ENCODE measurements around the gene ANXA7. TPM values are rescaled to one million over a fixed set of nuclear protein-coding genes. Genes with fewer than 3 reads are reported as not detected.

ANXA7 gene
- 100 to 1,000 TPM in 1 of 5 donors, 10 to 100 TPM in 4; 16.2 to 103 (median 60.6) TPM for total RNA-seq
- 10 to 100 TPM; 38.7 to 67.4 (median 55.7) TPM for polyA plus RNA-seq
- long read RNA-seq, donor 1, transcript ANXA7-202 (13 exons, 2,452 nt), result major isoform, 7 of 21 reads
- long read RNA-seq, donor 1, partial matches to known transcripts, result 14 of 21 reads
- long read RNA-seq, donor 1, other reads (novel, unspliced or antisense), result 0 of 21 reads
- long read RNA-seq, donor 2, transcript ANXA7-202 (13 exons, 2,452 nt), result major isoform, 7 of 14 reads
- long read RNA-seq, donor 2, partial matches to known transcripts, result 7 of 14 reads
- long read RNA-seq, donor 2, other reads (novel, unspliced or antisense), result 0 of 14 reads
- long read RNA-seq, donor 3, transcript ANXA7-202 (13 exons, 2,452 nt), result major isoform, 8 of 18 reads
- long read RNA-seq, donor 3, partial matches to known transcripts, result 10 of 18 reads
- long read RNA-seq, donor 3, other reads (novel, unspliced or antisense), result 0 of 18 reads
- long read RNA-seq, donor 4, partial matches to known transcripts, result 0 of 3 reads
- long read RNA-seq, donor 4, other reads (novel, unspliced or antisense), result 0 of 3 reads
- long read RNA-seq, donor 5, transcript ANXA7-202 (13 exons, 2,452 nt), result major isoform, 8 of 16 reads
- long read RNA-seq, donor 5, partial matches to known transcripts, result 8 of 16 reads
- long read RNA-seq, donor 5, other reads (novel, unspliced or antisense), result 0 of 16 reads
- long read RNA-seq, donor 6, transcript ANXA7-202 (13 exons, 2,452 nt), result major isoform, 27 of 59 reads
- long read RNA-seq, donor 6, partial matches to known transcripts, result 32 of 59 reads
- long read RNA-seq, donor 6, other reads (novel, unspliced or antisense), result 0 of 59 reads
- long read RNA-seq, donor 7, transcript ANXA7-202 (13 exons, 2,452 nt), result major isoform, 14 of 40 reads
- long read RNA-seq, donor 7, partial matches to known transcripts, result 25 of 40 reads
- long read RNA-seq, donor 7, other reads (novel, unspliced or antisense), result 0 of 40 reads
- long read RNA-seq, donor 8, transcript ANXA7-202 (13 exons, 2,452 nt), result major isoform, 8 of 43 reads
- long read RNA-seq, donor 8, partial matches to known transcripts, result 35 of 43 reads
- long read RNA-seq, donor 8, other reads (novel, unspliced or antisense), result 0 of 43 reads
- long read RNA-seq, donor 9, transcript ANXA7-202 (13 exons, 2,452 nt), result major isoform, 7 of 13 reads
- long read RNA-seq, donor 9, partial matches to known transcripts, result 6 of 13 reads
- long read RNA-seq, donor 9, other reads (novel, unspliced or antisense), result 0 of 13 reads
- long read RNA-seq, donor 10, partial matches to known transcripts, result 6 of 8 reads
- long read RNA-seq, donor 10, other reads (novel, unspliced or antisense), result 0 of 8 reads

DNA sequence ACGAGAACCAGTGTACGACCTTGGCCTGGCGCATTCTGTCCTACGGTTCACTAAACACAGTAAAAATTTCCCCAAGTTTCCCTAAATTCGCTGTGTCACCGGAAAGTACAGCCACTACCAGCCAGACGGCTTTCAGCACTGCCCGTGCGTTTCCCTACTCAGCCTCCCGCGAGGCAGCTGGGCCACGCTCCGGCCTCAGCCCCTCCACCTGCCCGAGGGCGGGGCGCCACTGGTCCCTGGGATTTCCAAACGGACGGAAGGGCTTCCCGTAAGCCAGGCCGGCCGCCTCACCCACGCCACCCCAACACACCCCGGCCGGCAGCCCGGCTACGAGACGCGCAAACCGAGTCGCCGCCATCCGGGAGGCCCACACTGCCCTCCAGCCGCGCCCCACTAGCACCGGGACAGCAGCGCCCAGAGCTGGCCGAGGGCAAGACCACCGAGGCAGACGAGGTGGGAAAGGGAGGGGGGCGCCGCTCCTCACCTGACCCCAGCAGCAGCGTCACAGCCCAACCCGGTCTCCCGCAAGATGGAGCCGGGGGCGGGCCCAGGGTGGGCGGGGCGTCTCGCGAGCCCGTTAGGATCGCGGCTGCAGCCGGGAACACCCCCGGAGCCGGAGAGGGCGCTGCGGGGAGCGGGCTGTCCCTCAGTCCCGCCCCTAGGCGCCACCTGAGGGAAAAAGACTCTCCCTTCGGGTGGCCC lies at the start of gene ANXA7:
Gene ANXA7, minus strand, starts transcription at position 531 of the 702 bp plus-strand sequence. CDS start 13,202 bp downstream, outside the sequence.
- intact Hi-C loops (cut with DNase I; ENCODE audit: low total_unique reads), result no loop called here
- 0 to 1% (median 0%) methylated on average over 31 to 62 of the region's 62 CpGs for WGBS, 5 donors
- Histone ChIP-seq H3K4me3 (peak within 1 kb of the TSS; percentile 67 to 94 (median 84)), H3K27ac (peak within 1 kb of the TSS; percentile 95 to 98 (median 98)), H3K27me3 (no peaks in the 10 kb centered on the region), H3K9me3 (no peaks in the 10 kb centered on the region), H3K4me1 (peaks cover 23 to 47% (median 34%) of the 10 kb centered on the region in 4 donors), H3K36me3 (no peaks in the 10 kb centered on the region)
- TF ChIP-seq POLR2A (IDR thresholded peaks at IDR 0.05) (peak in 2 of 4 donors; percentile 41 to 51), EP300 (IDR thresholded peaks at IDR 0.05) (peak; percentile 44), POLR2AphosphoS5 (IDR thresholded peaks at IDR 0.05) (peak; percentile 45 to 91 (median 89))
- TF ChIP-seq, protein P1, sequence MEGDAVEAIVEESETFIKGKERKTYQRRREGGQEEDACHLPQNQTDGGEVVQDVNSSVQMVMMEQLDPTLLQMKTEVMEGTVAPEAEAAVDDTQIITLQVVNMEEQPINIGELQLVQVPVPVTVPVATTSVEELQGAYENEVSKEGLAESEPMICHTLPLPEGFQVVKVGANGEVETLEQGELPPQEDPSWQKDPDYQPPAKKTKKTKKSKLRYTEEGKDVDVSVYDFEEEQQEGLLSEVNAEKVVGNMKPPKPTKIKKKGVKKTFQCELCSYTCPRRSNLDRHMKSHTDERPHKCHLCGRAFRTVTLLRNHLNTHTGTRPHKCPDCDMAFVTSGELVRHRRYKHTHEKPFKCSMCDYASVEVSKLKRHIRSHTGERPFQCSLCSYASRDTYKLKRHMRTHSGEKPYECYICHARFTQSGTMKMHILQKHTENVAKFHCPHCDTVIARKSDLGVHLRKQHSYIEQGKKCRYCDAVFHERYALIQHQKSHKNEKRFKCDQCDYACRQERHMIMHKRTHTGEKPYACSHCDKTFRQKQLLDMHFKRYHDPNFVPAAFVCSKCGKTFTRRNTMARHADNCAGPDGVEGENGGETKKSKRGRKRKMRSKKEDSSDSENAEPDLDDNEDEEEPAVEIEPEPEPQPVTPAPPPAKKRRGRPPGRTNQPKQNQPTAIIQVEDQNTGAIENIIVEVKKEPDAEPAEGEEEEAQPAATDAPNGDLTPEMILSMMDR (IDR thresholded peaks at IDR 0.05), result peak in 3 of 7 experiments; percentile 17 to 44 (median 25)
- peak; percentile 97 to 98 for DNase-seq

DNA sequence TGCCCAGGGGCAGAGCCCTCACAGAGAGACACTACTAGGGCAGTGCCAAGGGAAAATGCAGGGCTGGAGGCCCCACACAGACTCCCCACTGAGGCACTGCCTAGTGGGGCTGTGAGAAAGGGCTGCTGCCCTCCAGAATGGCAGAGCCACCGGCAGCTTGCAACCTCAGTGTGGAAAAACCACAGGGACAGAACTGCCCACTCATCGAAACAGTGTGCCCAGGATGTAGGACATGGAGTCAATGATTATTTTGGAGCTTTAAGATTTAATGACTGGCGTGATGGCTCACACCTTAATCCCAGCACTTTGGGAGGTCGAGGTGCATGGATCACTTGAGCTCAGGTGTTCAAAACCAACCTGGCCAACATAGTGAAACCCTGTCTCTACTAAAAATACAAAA lies 47.0 kb upstream of the ANXA7 start:
- Histone ChIP-seq H3K27me3 (no peaks in the 10 kb centered on the region), H3K36me3 (peaks cover 9 to 77% (median 70%) of the 10 kb centered on the region in 4 donors), H3K9me3 (no peaks in the 10 kb centered on the region), H3K4me1 (no peaks in the 10 kb centered on the region), H3K27ac (no peak overlapping the region), H3K4me3 (no peak overlapping the region)
- no peak for DNase-seq
- WGBS, 5 donors, result 97 to 100% (median 98%) methylated on average over 4 of the region's 4 CpGs
- TF ChIP-seq POLR2A (IDR thresholded peaks at IDR 0.05) (no peak), POLR2AphosphoS5 (IDR thresholded peaks at IDR 0.05) (no peak), EP300 (IDR thresholded peaks at IDR 0.05) (no peak)
- TF ChIP-seq, protein P1 (IDR thresholded peaks at IDR 0.05), result no peak
- intact Hi-C loops (cut with DNase I; ENCODE audit: low total_unique reads), result no loop called here

DNA sequence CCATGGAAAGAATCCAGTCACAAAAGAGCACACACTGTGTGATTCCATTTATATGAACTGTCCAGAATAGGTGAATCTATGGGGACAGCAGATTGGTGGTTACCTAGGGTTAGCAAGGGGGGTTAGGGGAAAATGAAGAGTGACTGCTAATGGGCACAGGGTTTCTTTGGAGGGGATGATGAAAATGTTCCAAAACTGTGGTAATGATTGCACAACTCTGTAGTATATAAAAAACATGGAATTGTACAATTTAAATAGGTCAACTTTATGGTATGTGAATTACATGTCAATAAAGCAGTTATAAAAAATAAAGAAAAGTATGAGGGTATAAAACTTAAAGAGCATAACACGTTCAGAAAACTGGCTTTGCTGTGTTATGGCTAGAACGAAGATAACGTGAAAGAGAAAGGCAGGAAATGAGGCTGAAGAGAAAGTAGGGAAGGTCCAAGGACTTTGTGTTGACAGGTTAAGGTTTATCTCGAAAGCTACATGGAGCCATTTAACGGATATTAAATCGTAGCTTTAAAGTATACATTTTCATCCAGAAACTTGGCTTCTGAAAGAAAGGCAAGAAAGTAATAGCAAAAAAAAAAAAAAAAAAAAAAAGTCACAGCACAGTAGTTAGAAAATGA lies 45.9 kb upstream of the ANXA7 start:
- Histone ChIP-seq H3K27me3 (no peaks in the 10 kb centered on the region), H3K4me1 (no peaks in the 10 kb centered on the region), H3K36me3 (peaks cover 0 to 73% (median 62%) of the 10 kb centered on the region in 4 donors), H3K27ac (no peak overlapping the region), H3K9me3 (no peaks in the 10 kb centered on the region), H3K4me3 (no peak overlapping the region)
- TF ChIP-seq POLR2A (IDR thresholded peaks at IDR 0.05) (no peak), EP300 (IDR thresholded peaks at IDR 0.05) (no peak), POLR2AphosphoS5 (IDR thresholded peaks at IDR 0.05) (no peak)
- TF ChIP-seq, protein P1 (IDR thresholded peaks at IDR 0.05), result no peak
- WGBS, 5 donors, result 87 to 92% (median 89%) methylated on average over 6 of the region's 6 CpGs
- no peak for DNase-seq
- intact Hi-C loops (cut with DNase I; ENCODE audit: low total_unique reads), result no loop called here

Data from stomach (tissue), 19 donors.